CD4-positive, alpha-beta T cell treated with Interferon alpha-2 for 1 hour (primary cell): ENCODE data around the gene CFP.

Experiments
- DNase-seq, 2 donors: peaks; one replicate each; pipeline ENCODE4 v3.0.0-alpha.2; 2020 to 2022

The CFP gene

GRCh38 chrX:47573341-47574075, 56.2 kb downstream of the CFP start:
- DNase-seq, result no peak
